Measurements from ENCODE around the gene ZKSCAN2.

Gene ZKSCAN2

GRCh38 chr16:25194273-25194878, 63.3 kb downstream of the ZKSCAN2 start:
- no peak for DNase-seq (ENCODE audit: low read depth in 2 of 2)
- no peak for TF ChIP-seq CTCF (IDR thresholded peaks at IDR 0.05; ENCODE audit: low read depth, low read length)
- H3K4me3 ChIP-seq (replicated peaks in 1 of 2; ENCODE audit: low read depth in 2 of 2, low read length in 2 of 2) = no peak overlapping the region

- H3K4me3 ChIP-seq (replicated peaks in 1 of 2; ENCODE audit: low read depth in 2 of 2, low read length in 2 of 2) = no peak overlapping the region
- DNase-seq (ENCODE audit: low read depth in 2 of 2) = no peak
- no peak for TF ChIP-seq CTCF (IDR thresholded peaks at IDR 0.05; ENCODE audit: low read depth, low read length)
Observed at GRCh38 chr16:25192096-25192495, 65.5 kb downstream of the ZKSCAN2 start.

GRCh38 chr16:25189305-25189704, 68.3 kb downstream of the ZKSCAN2 start:
- no peak for TF ChIP-seq CTCF (IDR thresholded peaks at IDR 0.05; ENCODE audit: low read depth, low read length)
- no peak for DNase-seq (ENCODE audit: low read depth in 2 of 2)
- H3K4me3 ChIP-seq (replicated peaks in 1 of 2; ENCODE audit: low read depth in 2 of 2, low read length in 2 of 2) = no peak overlapping the region

GRCh38 chr16:25187491-25187795, 70.2 kb downstream of the ZKSCAN2 start:
- TF ChIP-seq CTCF (IDR thresholded peaks at IDR 0.05; ENCODE audit: low read depth, low read length) = no peak
- H3K4me3 ChIP-seq (replicated peaks in 1 of 2; ENCODE audit: low read depth in 2 of 2, low read length in 2 of 2) = no peak overlapping the region
- DNase-seq (ENCODE audit: low read depth in 2 of 2) = no peak

Measured in cardiac fibroblast (primary cell).